Measurements from ENCODE around the gene KLHL3.

Gene KLHL3

DNA sequence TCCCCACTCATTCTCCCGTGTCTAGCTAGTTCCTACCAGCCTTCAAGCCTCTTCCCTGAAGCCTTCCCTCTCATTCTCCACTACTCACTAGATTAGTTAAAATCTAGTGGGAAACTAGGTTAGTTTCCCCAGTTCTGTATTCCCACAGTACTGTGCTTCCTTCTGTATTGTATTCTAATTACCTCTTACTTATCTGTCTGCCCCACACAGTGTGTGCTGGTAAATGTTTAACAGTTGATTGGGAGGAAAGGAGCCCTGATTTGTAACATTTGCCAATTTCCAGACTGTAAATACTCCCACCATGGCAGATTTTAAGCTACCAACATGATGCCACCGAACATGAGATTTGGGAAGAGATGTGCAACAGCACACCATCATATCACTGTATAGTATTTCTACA is 8.3 kb downstream of the KLHL3 start:
- TF ChIP-seq, protein P1, sequence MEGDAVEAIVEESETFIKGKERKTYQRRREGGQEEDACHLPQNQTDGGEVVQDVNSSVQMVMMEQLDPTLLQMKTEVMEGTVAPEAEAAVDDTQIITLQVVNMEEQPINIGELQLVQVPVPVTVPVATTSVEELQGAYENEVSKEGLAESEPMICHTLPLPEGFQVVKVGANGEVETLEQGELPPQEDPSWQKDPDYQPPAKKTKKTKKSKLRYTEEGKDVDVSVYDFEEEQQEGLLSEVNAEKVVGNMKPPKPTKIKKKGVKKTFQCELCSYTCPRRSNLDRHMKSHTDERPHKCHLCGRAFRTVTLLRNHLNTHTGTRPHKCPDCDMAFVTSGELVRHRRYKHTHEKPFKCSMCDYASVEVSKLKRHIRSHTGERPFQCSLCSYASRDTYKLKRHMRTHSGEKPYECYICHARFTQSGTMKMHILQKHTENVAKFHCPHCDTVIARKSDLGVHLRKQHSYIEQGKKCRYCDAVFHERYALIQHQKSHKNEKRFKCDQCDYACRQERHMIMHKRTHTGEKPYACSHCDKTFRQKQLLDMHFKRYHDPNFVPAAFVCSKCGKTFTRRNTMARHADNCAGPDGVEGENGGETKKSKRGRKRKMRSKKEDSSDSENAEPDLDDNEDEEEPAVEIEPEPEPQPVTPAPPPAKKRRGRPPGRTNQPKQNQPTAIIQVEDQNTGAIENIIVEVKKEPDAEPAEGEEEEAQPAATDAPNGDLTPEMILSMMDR (conservative IDR thresholded peaks at IDR 0.05; ENCODE audit: low read depth, low read length), result no peak
- no peak for DNase-seq (ENCODE audit: low read depth)
- no peak overlapping the region for H3K4me3 ChIP-seq (ENCODE audit: low read depth, low read length)

GRCh38 chr5:137724251-137724650 is 11.6 kb downstream of the KLHL3 start:
- TF ChIP-seq, protein P1 (conservative IDR thresholded peaks at IDR 0.05; ENCODE audit: low read depth, low read length), result no peak
- DNase-seq (ENCODE audit: low read depth), result no peak

DNA sequence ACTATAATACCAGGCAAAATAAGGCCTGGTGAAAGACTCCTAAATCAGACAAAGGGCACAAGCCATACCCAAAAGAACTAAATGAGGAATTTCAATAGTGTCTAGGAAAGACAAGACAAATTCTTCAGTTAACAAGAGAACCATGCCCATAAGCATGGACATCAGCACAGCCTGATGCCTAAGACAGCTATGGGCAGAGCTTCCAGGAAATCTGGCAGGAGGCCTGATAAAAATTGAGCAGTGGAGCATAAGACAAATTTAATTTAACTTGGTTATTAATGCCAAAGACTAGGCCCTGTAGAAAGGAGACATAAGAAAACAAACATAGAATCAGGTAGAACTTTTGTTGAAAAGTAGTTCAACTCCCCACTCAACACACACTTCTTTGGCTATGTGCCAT is 17.3 kb downstream of the KLHL3 start:
- DNase-seq (ENCODE audit: low read depth), result no peak
- TF ChIP-seq, protein P1 (conservative IDR thresholded peaks at IDR 0.05; ENCODE audit: low read depth, low read length), result no peak
- H3K4me3 ChIP-seq (ENCODE audit: low read depth, low read length), result no peak overlapping the region

More at GRCh38 chr5:137724251-137724650, 11.6 kb downstream of the KLHL3 start:
- no peak overlapping the region for H3K4me3 ChIP-seq (ENCODE audit: low read depth, low read length)

- DNase-seq (ENCODE audit: low read depth), result no peak
- TF ChIP-seq, protein P1 (conservative IDR thresholded peaks at IDR 0.05; ENCODE audit: low read depth, low read length), result no peak
- no peak overlapping the region for H3K4me3 ChIP-seq (ENCODE audit: low read depth, low read length)
These were observed 19.6 kb downstream of the KLHL3 start for GRCh38 chr5:137716337-137716736.

- TF ChIP-seq, protein P1 (conservative IDR thresholded peaks at IDR 0.05; ENCODE audit: low read depth, low read length), result no peak
- DNase-seq (ENCODE audit: low read depth), result no peak
- no peak overlapping the region for H3K4me3 ChIP-seq (ENCODE audit: low read depth, low read length)
These were observed 20.4 kb downstream of the KLHL3 start for GRCh38 chr5:137715456-137715855.

DNA sequence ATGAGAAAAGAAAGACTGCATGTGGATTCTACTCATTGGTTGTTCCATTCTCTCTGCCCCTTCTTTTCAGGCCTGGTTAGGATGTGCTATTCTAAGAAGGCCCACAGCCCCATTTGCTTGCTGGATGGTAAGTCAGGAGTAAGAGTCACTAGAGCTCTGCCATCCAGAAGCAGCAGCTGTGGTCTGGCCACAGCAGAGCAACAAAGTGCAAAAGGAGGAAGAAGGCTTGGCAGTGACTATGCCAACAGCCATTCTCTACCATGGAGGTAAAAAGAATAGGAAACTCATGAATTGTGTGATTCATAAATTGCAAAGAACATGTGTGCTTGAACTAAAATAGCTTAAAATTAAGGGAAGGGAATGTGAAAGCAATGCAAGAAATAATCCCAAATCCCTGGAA is 20.9 kb downstream of the KLHL3 start:
- TF ChIP-seq, protein P1 (conservative IDR thresholded peaks at IDR 0.05; ENCODE audit: low read depth, low read length), result no peak
- no peak overlapping the region for H3K4me3 ChIP-seq (ENCODE audit: low read depth, low read length)

GRCh38 chr5:137714494-137714893 is 21.4 kb downstream of the KLHL3 start:
- H3K4me3 ChIP-seq (ENCODE audit: low read depth, low read length), result no peak overlapping the region
- TF ChIP-seq, protein P1 (conservative IDR thresholded peaks at IDR 0.05; ENCODE audit: low read depth, low read length), result no peak
- DNase-seq (ENCODE audit: low read depth), result no peak

More for the DNA sequence above, 20.9 kb downstream of the KLHL3 start:
- DNase-seq (ENCODE audit: low read depth), result no peak

Data from choroid plexus epithelial cell (primary cell).